LHCN-M2 (cell line): ENCODE results near the gene PKMYT1. TPM values are rescaled to one million over a fixed set of nuclear protein-coding genes. Genes with fewer than 3 reads are reported as not detected.

ENCODE experiments used
- DNase-seq: peaks from one replicate; pipeline ENCODE4 v3.0.0-alpha.2; 2012; ENCODE audit warnings: low read depth
- total RNA-seq: library from RNA; depleted of rRNA; stranded (reverse); fragments of >200 nt; gene quantifications from 2 replicates; pipeline ENCODE4 v1.2.3, GENCODE V29; 2014

The PKMYT1 gene
- total RNA-seq, 1 experiment from 2014 or later = 73.1 TPM

DNA sequence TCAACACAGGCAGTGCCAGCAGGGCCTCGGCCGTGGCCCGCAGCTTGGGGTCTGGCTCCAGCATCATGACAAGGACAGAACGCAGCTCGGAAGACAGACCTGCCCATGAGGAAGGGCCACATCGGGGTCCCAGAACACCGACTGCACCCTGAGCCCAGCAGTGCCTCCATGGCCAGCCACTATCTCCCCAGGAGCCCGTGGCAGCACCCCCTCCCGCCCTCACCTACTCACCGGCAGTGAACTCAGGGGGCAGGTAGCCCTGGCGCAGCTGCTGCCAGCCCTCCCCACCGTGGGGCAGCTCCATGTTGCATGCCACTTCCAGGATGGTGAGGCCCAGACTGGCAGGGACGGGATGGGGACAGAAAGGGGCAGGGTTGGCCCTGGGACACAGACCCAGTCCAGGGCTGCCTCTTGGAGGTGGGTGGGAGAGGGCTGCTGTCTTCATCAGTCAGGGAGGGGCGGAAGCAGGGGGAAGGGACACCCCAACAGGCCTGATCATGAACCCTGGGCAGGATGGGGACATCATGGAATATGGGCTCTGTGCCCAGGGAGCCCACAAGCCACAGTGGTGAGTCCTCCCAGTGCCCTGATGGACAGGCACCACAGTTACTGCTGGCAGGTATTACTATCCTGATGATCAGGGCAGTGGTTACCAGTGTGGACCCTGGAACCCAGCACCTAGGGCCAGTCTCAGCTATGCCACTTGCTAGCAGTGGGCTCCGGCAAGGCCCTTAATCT, 5.8 kb downstream of the PKMYT1 start:
- no peak for DNase-seq

DNA sequence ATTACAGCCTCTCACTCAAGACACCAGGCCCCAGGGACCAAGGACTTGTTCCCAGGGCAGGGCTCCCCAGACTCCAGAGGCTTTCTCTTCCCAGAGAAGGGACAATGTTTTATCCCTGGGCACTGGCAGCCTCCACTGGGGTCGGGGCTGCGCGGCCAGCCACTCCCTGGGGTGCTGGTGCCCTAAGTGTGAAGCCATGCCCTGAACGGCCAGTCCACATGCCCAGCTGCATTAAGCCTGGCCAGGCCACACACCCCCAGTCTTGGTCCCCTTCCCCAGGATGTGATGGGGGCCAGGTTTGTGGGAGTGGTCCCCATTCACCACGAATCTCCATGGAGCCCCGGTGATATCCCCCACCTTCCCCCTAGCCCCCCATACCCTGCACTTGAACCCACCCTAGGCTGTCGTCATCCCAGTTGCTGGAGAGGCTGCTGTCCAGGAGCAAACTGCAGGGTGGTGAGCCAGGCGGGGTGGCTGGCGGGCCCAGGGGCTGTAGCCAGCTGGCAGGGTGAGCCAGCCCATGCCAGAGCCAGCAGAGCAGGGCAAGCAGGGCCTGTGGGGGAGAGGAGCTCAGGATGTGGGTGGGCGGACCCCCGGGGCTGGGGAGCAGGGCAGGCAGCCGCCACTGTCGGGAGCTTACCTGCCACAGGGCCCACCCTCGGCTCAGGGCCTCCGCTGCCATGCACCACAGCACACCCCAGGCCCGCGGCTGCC, 6.5 kb downstream of the PKMYT1 start:
- DNase-seq = no peak

DNA sequence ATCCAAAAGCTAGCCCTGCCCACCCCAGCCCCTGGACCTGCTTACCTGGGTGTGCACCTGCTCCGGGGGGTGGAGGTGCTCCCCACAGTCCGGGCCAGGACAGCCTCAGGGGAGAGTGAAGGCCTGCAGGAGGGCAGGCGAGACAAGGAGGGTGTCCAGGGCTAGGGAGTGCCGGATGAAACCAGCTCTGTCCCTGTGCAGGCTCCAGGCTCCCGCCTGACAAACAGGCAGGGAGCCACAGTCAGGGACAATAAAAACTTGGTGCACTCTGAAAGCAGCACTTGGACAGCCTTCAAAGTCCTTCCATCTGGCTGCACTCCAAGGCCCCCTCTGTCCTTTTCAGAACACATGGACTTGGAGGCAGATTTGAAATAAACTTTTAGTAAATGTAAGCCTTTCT, 7.2 kb downstream of the PKMYT1 start:
- DNase-seq = no peak

GRCh38 chr16:2971985-2972784, 8.1 kb downstream of the PKMYT1 start:
- peak; percentile 53 for DNase-seq

- no peak for DNase-seq
These were observed 8.9 kb downstream of the PKMYT1 start for GRCh38 chr16:2971134-2971984.

DNA sequence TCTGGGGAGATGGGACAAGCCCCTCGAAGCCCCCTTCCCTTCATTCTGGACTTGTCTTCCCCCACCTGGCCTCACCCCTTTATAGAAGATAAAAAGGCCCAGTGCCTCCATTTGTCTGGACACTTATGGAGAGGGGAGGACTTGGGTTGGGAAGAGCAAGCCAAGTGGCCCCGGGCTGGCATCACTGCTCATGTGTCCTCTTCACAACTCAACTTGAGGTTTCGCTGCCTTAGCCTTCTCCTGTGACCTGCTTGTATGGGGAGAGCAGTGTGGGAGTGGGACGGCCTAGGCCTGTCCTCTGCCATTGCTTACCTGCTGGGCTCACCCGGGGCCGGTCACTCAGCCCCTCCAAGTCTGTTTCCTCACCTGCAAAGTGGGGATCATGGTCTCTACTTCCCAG, 9.7 kb downstream of the PKMYT1 start:
- DNase-seq = no peak

- peak; percentile 58 for DNase-seq
These were observed 10.4 kb downstream of the PKMYT1 start for GRCh38 chr16:2969545-2970521.

DNA sequence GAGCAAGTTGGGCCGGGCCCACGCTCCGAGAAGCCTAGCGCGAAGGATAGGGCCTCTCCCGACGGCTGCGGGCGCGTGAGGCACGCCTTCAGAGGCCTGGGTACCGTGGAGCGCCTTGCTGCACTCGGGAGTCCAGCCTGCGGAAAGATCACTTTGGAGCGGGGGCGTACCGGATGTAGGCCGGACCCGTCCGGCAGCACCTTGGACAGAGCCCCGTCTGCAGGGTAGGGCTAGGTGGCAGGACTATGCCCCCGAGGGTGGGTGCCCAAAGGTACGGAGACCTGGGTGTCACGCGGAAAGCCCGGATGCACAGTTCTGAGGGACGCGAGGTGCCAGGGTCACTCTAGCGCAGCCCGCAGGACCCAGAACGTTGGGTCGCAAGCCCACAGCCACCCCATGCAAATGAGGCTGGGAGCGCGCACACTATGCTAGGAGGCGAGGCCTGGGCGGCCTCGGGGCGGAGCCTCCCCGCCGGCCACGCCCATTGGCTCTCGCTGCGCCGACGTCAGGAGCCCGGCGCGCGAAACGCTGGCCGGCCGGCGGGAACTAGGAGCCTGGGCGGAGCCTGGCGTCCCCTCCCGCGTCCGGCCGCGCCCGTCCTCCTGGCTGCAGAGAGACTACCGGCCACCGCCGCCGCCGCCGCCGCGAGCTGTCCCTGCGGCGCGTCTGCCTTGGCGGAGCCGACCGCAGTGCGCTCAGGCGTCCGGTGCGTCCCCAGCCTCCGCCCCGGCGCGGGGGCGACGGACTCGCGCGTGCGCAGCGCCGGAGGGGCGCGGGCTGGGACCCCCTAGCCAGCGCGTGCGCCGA, 11.3 kb downstream of the PKMYT1 start, which contains the start of gene PAQR4:
Gene PAQR4 (plus strand): TSS at position 611 of the 807 bp plus-strand sequence. CDS start 327 bp downstream, outside the sequence.
- DNase-seq = peak; percentile 80

GRCh38 chr16:2968368-2968737, 11.9 kb downstream of the PKMYT1 start:
- no peak for DNase-seq

DNA sequence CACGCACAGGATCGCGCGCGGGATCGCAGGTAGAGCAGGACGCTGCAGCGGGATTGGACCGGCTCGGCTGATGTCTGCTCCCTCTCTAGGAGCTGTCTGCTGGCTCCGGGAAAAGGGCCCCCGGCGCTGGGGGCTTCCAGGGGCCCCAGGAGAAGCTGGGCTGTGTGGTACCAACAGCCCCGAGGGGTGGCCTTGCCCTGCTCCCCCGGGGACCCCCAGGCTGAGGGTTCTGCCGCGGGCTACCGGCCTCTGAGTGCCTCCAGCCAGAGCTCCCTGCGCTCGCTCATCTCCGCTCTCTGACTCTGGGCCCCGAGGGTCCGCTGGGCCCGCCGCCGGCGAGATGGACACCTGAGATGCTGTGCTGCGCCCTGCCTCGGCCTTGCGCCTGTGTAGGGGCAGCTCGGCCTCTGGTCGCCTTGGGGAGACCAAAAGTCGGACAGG, 12.5 kb downstream of the PKMYT1 start:
- DNase-seq = no peak

DNA sequence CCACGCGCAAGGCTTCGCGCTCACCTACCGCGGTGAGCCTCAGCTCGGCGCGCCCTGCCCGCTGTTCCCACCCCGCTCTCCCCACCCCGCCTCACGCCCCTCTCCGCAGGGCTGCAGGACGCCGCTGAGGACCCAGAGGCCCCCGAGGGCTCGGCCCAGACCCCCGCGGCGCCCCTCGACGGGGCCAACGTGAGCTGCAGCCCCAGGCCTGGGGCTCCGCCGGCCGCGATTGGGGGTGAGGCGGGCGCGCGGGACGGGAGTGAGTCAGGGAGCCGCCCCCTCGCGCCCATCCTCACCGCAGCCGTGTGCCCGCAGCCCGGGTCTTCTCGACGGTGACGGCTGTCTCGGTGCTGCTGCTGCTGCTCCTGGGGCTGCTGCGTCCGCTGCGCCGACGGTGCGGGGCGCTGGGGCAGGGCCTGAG, 13.0 kb downstream of the PKMYT1 start:
- no peak for DNase-seq

GRCh38 chr16:2966808-2967191, 13.4 kb downstream of the PKMYT1 start:
- DNase-seq = no peak

DNA sequence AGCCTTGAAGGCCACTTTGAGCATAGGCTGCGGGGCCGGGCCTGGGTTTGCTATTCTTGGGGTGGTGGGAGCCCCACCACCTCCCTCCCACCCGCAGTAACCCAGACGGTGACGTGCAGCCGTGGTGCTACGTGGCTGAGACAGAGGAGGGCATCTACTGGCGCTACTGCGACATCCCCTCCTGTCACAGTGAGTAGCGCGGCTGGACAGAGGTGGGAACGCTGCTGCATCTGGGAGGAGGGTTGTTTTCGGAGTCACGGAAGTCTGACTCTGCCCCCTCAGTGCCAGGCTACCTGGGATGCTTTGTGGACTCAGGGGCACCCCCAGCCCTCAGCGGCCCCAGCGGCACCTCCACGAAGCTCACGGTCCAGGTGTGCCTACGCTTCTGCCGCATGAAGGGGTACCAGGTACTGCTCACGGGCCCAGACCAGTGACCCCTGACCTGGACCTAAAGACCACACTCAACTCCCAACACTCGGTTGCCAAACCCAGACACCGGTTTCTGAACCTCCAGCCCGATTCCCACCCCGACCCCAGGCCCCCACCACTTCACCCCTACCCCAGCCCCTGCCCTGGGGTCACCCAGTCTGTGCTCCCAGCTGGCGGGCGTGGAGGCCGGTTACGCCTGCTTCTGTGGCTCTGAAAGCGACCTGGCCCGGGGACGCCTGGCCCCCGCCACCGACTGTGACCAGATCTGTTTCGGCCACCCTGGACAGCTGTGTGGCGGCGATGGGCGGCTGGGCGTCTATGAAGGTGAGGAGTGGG, 14.0 kb downstream of the PKMYT1 start:
- DNase-seq = no peak

- DNase-seq = no peak
These were observed 15.5 kb downstream of the PKMYT1 start for GRCh38 chr16:2964475-2965336.

- peak; percentile 52 for DNase-seq
These were observed 16.3 kb downstream of the PKMYT1 start, which contains the start of gene KREMEN2 for GRCh38 chr16:2963723-2964474. TSS of gene KREMEN2 (plus strand) at chr16:2964275. CDS start at chr16:2964521, 246 bp downstream.

GRCh38 chr16:2963074-2963722, 17.0 kb downstream of the PKMYT1 start:
- DNase-seq = no peak
